HepG2 (cell line): ENCODE results near the gene NID2.

Experiments used
- CHD2 ChIP-seq: IDR thresholded peaks from 2 replicates; pipeline ENCODE4 v1.6.1; 2011; ENCODE audit warnings: low read depth, low read length, improper control_type of control experiment
- EZH2 ChIP-seq: conservative IDR thresholded peaks from 2 replicates; pipeline ENCODE4 v1.6.1; 2012; ENCODE audit warnings: mild to moderate bottlenecking, low read depth, low read length, moderate library complexity
- MED8 ChIP-seq: sonication (generic); formaldehyde crosslinking; IDR thresholded peaks from 2 replicates; pipeline ENCODE4 v1.8.1; 2023; ENCODE audit warnings: mild to moderate bottlenecking, missing genetic modification reagents; ENCODE audit not compliant: insufficient replicate concordance
- NCOA1 ChIP-seq: sonication (generic); formaldehyde crosslinking; IDR thresholded peaks from 2 replicates; pipeline ENCODE4 v1.9.0; 2021; ENCODE audit warnings: missing genetic modification reagents
- NCOR1 ChIP-seq: fragments of 200-600 bp; sonication (generic); IDR thresholded peaks from 2 replicates; pipeline ENCODE4 v1.7.0; 2017; ENCODE audit warnings: antibody characterized with exemption, low read length, borderline replicate concordance
- SP1 ChIP-seq, 2 experiments: fragments of 450-650 bp in 1 of 2; sonication (generic) in 1 of 2; formaldehyde crosslinking in 1 of 2; IDR thresholded peaks; 2 replicates each; pipeline versions ENCODE4 v1.4.0 to v1.6.1; 2016 to 2020; ENCODE audit warnings: missing genetic modification reagents in 1 of 2
- ZNF205 ChIP-seq: IDR thresholded peaks from 2 replicates; pipeline ENCODE4 v1.6.1; 2018; ENCODE audit warnings: missing biosample characterization, missing genetic modification reagents
- ZNF543 ChIP-seq: sonication (generic); formaldehyde crosslinking; IDR thresholded peaks from 2 replicates; pipeline ENCODE4 v1.4.0; 2020; ENCODE audit warnings: mild to moderate bottlenecking, missing genetic modification reagents
- TF ChIP-seq, protein P1 (sequence below): sonication (generic); formaldehyde crosslinking; IDR thresholded peaks from 2 replicates; pipeline ENCODE4 v1.9.0; 2021; ENCODE audit warnings: missing genetic modification reagents, borderline replicate concordance

GRCh38 chr14:52061890-52062289, 7.0 kb downstream of the NID2 start:
- no peak for TF ChIP-seq NCOA1 (CRISPR knock-in tag)
- TF ChIP-seq NCOR1, result no peak
- TF ChIP-seq CHD2, result no peak
- TF ChIP-seq ZNF543 (CRISPR knock-in tag), result no peak
- no peak for TF ChIP-seq EZH2
- no peak for TF ChIP-seq ZNF205 (CRISPR knock-in tag)
- no peak for TF ChIP-seq SP1 (IDR thresholded peaks at IDR 0.05)
- TF ChIP-seq SP1 (CRISPR knock-in tag; IDR thresholded peaks at IDR 0.05), result no peak
- TF ChIP-seq, protein P1, sequence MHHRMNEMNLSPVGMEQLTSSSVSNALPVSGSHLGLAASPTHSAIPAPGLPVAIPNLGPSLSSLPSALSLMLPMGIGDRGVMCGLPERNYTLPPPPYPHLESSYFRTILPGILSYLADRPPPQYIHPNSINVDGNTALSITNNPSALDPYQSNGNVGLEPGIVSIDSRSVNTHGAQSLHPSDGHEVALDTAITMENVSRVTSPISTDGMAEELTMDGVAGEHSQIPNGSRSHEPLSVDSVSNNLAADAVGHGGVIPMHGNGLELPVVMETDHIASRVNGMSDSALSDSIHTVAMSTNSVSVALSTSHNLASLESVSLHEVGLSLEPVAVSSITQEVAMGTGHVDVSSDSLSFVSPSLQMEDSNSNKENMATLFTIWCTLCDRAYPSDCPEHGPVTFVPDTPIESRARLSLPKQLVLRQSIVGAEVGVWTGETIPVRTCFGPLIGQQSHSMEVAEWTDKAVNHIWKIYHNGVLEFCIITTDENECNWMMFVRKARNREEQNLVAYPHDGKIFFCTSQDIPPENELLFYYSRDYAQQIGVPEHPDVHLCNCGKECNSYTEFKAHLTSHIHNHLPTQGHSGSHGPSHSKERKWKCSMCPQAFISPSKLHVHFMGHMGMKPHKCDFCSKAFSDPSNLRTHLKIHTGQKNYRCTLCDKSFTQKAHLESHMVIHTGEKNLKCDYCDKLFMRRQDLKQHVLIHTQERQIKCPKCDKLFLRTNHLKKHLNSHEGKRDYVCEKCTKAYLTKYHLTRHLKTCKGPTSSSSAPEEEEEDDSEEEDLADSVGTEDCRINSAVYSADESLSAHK (CRISPR knock-in tag), result no peak
- no peak for TF ChIP-seq MED8 (CRISPR knock-in tag)
